GM12892 (cell line): ENCODE data around the gene GPNMB.

Source experiments
- POLR2A ChIP-seq: IDR thresholded peaks from 2 replicates; pipeline ENCODE4 v1.6.1; 2011; ENCODE audit warnings: low read depth, low read length, control low read depth
- POLR2AphosphoS5 ChIP-seq: IDR thresholded peaks from 2 replicates; pipeline ENCODE4 v1.6.1; 2011; ENCODE audit warnings: low read depth, low read length, control low read depth

DNA sequence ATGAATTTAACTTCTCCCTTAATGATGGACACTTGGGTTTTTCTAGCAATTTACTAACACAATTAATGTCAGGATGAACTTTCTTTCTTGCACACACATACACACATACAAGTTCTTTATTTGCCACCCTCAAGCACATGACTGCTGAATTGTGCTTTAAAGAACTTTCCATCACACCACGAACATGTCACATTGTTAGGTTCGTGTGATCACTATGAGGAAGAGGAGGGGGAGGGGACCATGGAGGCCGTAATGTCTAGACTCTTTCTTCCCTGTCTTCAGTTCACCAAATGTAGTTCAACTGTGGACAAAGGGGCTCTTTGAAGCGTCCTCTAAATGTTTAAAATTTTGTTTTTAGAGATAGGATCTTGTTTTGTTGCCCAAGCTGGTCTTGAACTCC, 33.7 kb upstream of the GPNMB start:
- TF ChIP-seq POLR2A = no peak
- no peak for TF ChIP-seq POLR2AphosphoS5
